Measurements from ENCODE around the gene GAS2L2. TPM values are rescaled to one million over a fixed set of nuclear protein-coding genes. Genes with fewer than 3 reads are reported as not detected.
"Not testable (repeated sequence)": the region's sequence is repeated elsewhere in the genome, so short reads cannot be mapped to it uniquely, and the experiment has no call there.

Gene GAS2L2
- total RNA-seq, 1 donor from 2014 or later: 0.10 TPM

DNA sequence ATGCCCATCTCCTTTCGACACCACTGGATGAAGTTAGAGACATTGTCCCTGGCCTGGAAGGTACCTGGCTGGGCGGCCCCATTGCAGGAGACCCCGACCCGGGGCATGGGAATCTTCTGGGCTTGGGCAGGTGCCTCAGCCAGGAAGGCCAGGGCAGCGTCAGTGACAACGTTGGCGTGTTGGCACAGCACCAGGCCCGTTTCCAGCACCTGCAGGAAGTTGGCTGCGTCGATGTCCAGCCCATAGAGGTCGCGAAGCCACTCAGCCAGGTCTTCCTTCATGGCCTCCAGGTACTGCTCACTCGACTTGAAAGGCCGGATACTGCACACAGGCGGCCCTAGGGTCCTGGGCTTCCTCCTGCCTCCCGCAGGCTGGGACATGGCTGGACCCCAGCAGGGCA, 568 bp downstream of the GAS2L2 start:
- H3K27ac Mint-ChIP-seq (ENCODE audit: unreplicated experiment): no peak overlapping the region
- TF ChIP-seq, protein P1, sequence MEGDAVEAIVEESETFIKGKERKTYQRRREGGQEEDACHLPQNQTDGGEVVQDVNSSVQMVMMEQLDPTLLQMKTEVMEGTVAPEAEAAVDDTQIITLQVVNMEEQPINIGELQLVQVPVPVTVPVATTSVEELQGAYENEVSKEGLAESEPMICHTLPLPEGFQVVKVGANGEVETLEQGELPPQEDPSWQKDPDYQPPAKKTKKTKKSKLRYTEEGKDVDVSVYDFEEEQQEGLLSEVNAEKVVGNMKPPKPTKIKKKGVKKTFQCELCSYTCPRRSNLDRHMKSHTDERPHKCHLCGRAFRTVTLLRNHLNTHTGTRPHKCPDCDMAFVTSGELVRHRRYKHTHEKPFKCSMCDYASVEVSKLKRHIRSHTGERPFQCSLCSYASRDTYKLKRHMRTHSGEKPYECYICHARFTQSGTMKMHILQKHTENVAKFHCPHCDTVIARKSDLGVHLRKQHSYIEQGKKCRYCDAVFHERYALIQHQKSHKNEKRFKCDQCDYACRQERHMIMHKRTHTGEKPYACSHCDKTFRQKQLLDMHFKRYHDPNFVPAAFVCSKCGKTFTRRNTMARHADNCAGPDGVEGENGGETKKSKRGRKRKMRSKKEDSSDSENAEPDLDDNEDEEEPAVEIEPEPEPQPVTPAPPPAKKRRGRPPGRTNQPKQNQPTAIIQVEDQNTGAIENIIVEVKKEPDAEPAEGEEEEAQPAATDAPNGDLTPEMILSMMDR (IDR thresholded peaks at IDR 0.05; ENCODE audit: unreplicated experiment): no peak
- peaks cover 4% of the 10 kb centered on the region for H3K4me1 Mint-ChIP-seq (ENCODE audit: unreplicated experiment)
- H3K4me3 Mint-ChIP-seq (ENCODE audit: unreplicated experiment): no peak overlapping the region
- peaks cover 8% of the 10 kb centered on the region for H3K27me3 Mint-ChIP-seq (ENCODE audit: unreplicated experiment)
- H3K9me3 Mint-ChIP-seq (ENCODE audit: unreplicated experiment): no peaks in the 10 kb centered on the region
- no peak for DNase-seq (ENCODE audit: low spot score)
- no peaks in the 10 kb centered on the region for H3K36me3 Mint-ChIP-seq (ENCODE audit: low read depth, unreplicated experiment)

DNA sequence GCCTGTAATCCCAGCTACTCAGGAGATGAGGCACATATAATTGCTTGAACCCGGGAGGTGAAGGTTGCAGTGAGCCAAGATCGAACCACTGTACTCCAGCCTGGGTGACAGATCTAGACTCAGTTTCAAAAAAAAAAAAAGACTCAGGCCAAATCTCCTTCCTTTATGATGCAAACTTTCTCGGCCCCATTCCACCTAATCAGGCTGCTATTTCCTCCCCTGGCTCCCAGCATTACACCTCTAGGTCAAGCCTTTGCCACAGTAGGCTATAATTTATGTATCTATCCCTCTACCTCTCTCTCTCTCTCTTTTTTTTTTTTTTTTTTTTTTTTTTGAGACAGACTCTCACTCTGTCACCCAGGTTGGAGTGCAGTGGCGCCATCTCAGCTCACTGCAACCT, 1.5 kb downstream of the GAS2L2 start:
- not testable (repeated sequence) for H3K4me3 Mint-ChIP-seq (ENCODE audit: unreplicated experiment); H3K27ac Mint-ChIP-seq (ENCODE audit: unreplicated experiment); H3K36me3 Mint-ChIP-seq (ENCODE audit: low read depth, unreplicated experiment); H3K9me3 Mint-ChIP-seq (ENCODE audit: unreplicated experiment); DNase-seq (ENCODE audit: low spot score); H3K27me3 Mint-ChIP-seq (ENCODE audit: unreplicated experiment); H3K4me1 Mint-ChIP-seq (ENCODE audit: unreplicated experiment)

DNA sequence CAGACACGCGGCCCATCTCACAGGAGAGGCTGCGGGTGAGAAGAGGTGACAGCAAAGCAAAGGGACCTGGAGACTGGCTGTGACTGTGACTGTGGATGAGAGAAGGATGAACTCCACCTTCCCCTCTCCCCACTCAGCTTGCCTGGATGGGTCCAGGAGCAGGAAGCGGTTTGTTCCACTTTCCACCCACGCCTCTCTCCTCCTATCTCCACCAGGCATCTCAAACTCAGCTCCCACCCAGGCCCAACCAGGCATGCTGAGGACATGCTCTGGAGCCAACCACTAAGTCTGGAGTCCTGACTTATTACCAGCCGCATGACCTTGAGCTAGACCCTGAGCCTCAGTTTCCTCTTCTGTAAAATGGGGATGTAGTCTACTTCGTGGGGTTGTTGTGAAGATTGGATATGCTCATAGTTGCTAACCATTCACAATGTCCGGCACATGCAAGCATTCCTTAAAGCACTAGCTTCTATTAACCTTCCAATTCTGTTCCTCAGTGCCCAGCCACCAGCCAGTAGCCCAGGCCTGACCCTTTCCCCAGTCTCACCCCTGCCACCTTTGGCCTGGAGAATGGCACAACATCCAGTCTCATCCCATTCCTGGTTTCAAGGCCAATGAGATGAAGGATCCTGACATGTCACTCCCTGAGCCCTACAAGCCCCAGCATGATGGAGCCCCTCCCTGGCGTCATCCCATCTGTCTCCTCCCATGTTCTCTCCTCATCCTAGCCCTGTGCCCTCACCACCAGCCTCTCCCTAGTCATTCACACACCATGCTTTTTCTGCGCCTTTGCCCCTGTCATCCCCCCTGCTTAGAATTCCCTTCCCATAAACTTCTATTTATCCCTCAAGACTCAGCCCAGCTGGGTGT, 2.3 kb downstream of the GAS2L2 start:
- Mint-ChIP-seq H3K27me3 (ENCODE audit: unreplicated experiment) (peaks cover 10% of the 10 kb centered on the region), H3K27ac (ENCODE audit: unreplicated experiment) (no peak overlapping the region), H3K36me3 (ENCODE audit: low read depth, unreplicated experiment) (no peaks in the 10 kb centered on the region), H3K4me3 (ENCODE audit: unreplicated experiment) (no peak overlapping the region), H3K4me1 (ENCODE audit: unreplicated experiment) (peaks cover 4% of the 10 kb centered on the region), H3K9me3 (ENCODE audit: unreplicated experiment) (no peaks in the 10 kb centered on the region)
- TF ChIP-seq, protein P1 (IDR thresholded peaks at IDR 0.05; ENCODE audit: unreplicated experiment): no peak
- no peak for DNase-seq (ENCODE audit: low spot score)

DNA sequence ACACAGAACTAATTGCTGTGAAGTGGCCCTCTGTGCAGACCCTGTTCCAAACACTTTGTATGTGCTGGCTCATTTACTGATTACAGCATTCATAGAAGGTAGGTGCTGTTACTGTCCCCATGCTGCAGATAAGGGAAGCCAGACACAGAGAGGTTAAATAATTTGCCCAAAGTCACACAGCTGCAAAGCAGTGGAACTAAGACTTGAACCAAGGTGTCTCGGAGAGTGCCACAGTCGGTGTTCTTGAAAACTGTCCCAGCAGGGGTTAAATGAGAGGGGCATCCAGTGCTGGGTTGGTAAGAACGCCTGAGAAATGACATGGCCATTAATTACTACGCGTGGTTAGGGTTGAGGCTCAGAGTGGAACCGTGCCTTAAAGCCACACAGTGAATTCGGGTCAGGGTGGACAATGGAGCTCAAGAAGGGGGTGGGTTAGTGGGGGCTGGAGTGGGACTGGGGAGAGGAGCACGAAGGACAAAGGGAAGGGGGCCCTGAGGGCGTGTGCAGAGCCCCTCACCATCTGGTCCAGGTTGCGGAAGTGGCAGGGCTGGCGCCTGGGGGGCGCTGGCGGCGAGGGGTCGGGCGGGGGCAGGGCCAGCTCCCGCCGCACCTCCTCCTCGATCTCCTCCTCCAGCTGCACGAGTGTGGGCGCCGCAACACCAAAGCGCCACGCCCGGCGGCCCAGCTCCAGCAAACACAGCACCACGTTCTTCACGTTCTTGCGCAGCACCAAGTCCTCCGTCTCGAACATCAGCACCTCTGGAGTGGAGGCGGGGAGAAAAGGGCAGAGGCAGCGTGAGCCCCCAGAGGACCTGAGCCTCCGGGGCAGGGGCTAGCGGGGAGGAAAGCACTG, 3.3 kb downstream of the GAS2L2 start:
- Mint-ChIP-seq H3K36me3 (ENCODE audit: low read depth, unreplicated experiment) (no peaks in the 10 kb centered on the region), H3K4me3 (ENCODE audit: unreplicated experiment) (no peak overlapping the region), H3K27ac (ENCODE audit: unreplicated experiment) (no peak overlapping the region), H3K27me3 (ENCODE audit: unreplicated experiment) (peaks cover 10% of the 10 kb centered on the region), H3K9me3 (ENCODE audit: unreplicated experiment) (no peaks in the 10 kb centered on the region), H3K4me1 (ENCODE audit: unreplicated experiment) (peaks cover 4% of the 10 kb centered on the region)
- no peak for DNase-seq (ENCODE audit: low spot score)
- TF ChIP-seq, protein P1 (IDR thresholded peaks at IDR 0.05; ENCODE audit: unreplicated experiment): no peak

DNA sequence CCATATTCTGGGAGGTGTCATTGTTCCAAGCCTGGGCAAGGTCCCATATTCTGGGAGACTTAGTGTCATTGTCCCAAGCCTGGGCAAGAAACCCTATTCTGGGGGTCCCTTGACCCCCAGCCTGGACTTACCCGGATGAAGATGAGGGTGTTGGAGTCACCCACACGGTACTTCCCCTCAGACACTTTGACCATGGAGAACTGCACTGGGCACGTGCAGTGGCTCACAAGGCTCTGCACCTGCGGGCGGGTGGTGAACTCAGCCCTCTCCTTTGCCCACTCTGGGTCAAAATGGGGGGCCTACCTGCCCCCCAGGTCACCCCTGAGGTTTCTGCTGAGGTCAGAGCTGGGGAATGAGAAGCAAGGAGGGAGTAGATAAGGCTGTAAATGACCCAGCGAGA, 4.1 kb downstream of the GAS2L2 start:
- H3K4me3 Mint-ChIP-seq (ENCODE audit: unreplicated experiment): no peak overlapping the region
- TF ChIP-seq, protein P1 (IDR thresholded peaks at IDR 0.05; ENCODE audit: unreplicated experiment): no peak
- no peaks in the 10 kb centered on the region for H3K9me3 Mint-ChIP-seq (ENCODE audit: unreplicated experiment)
- peaks cover 4% of the 10 kb centered on the region for H3K4me1 Mint-ChIP-seq (ENCODE audit: unreplicated experiment)
- H3K27me3 Mint-ChIP-seq (ENCODE audit: unreplicated experiment): peaks cover 10% of the 10 kb centered on the region
- no peaks in the 10 kb centered on the region for H3K36me3 Mint-ChIP-seq (ENCODE audit: low read depth, unreplicated experiment)
- no peak for DNase-seq (ENCODE audit: low spot score)
- H3K27ac Mint-ChIP-seq (ENCODE audit: unreplicated experiment): no peak overlapping the region
